GM12878 (cell line): ENCODE results near the gene VWA7. TPM values are rescaled to one million over a fixed set of nuclear protein-coding genes. Genes with fewer than 3 reads are reported as not detected.

ENCODE experiments used
- CBX5 ChIP-seq: sonication (generic); IDR thresholded peaks from 2 replicates; pipeline ENCODE4 v1.6.1; 2016; ENCODE audit warnings: low read depth, moderate library complexity, mild to moderate bottlenecking, inconsistent platforms
- CEBPZ ChIP-seq: fragments of 150-350 bp; IDR thresholded peaks from 2 replicates; pipeline ENCODE4 v1.6.1; 2016; ENCODE audit warnings: low read depth, low read length
- CREM ChIP-seq: IDR thresholded peaks from 2 replicates; pipeline ENCODE4 v1.6.1; 2014; ENCODE audit warnings: antibody characterized with exemption, low read depth
- EGR1 ChIP-seq, 2 experiments: IDR thresholded peaks; 1 replicate in 1 of 2; 2 replicates in 1 of 2; pipeline ENCODE4 v1.6.1; 2011 to 2012; ENCODE audit warnings: low read depth in 2 of 2, low read length in 2 of 2, borderline replicate concordance in 1 of 2, mild to moderate bottlenecking in 1 of 2, moderate library complexity in 1 of 2
- HDAC2 ChIP-seq: fragments of 200-600 bp; sonication (generic); IDR thresholded peaks from 2 replicates; pipeline ENCODE4 v1.6.1; 2017
- HDAC6 ChIP-seq: fragments of 200-600 bp; sonication (generic); IDR thresholded peaks from one replicate; pipeline ENCODE4 v1.8.0; 2017; ENCODE audit warnings: antibody characterized with exemption; ENCODE audit not compliant: unreplicated experiment
- MLLT1 ChIP-seq: fragments of 450-650 bp; IDR thresholded peaks from 2 replicates; pipeline ENCODE4 v1.6.1; 2016; ENCODE audit warnings: mild to moderate bottlenecking
- NFYB ChIP-seq: IDR thresholded peaks from 2 replicates; pipeline ENCODE4 v1.6.1; 2011; ENCODE audit warnings: low read depth, mild to moderate bottlenecking, low read length, improper control_type of control experiment, moderate library complexity; ENCODE audit not compliant: insufficient read depth
- NKRF ChIP-seq: fragments of 450-650 bp; conservative IDR thresholded peaks from 2 replicates; pipeline ENCODE4 v1.6.1; 2017; ENCODE audit warnings: mild to moderate bottlenecking, moderate library complexity
- NR2C2 ChIP-seq: IDR thresholded peaks from 2 replicates; pipeline ENCODE4 v1.6.1; 2011; ENCODE audit warnings: borderline replicate concordance, low read depth; ENCODE audit not compliant: control insufficient read depth, insufficient read length
- POU2F2 ChIP-seq: IDR thresholded peaks from 3 replicates; pipeline ENCODE4 v1.6.1; 2011; ENCODE audit warnings: low read depth, mild to moderate bottlenecking, low read length, borderline replicate concordance
- RAD21 ChIP-seq: IDR thresholded peaks from 2 replicates; pipeline ENCODE4 v1.6.1; 2011; ENCODE audit warnings: mild to moderate bottlenecking, low read depth, low read length, moderate library complexity; ENCODE audit not compliant: insufficient read depth
- SMC3 ChIP-seq: IDR thresholded peaks from 2 replicates; pipeline ENCODE4 v1.6.1; 2011; ENCODE audit warnings: low read length, improper control_type of control experiment, borderline replicate concordance
- SREBF1 ChIP-seq: IDR thresholded peaks from 2 replicates; pipeline ENCODE4 v1.6.1; 2012; ENCODE audit warnings: mild to moderate bottlenecking, low read length
- SUPT20H ChIP-seq: IDR thresholded peaks from 2 replicates; pipeline ENCODE4 v1.6.1; 2011; ENCODE audit warnings: low read depth, mild to moderate bottlenecking, low read length, moderate library complexity, borderline replicate concordance; ENCODE audit not compliant: control insufficient read depth
- TBL1XR1 ChIP-seq: IDR thresholded peaks from 2 replicates; pipeline ENCODE4 v1.6.1; 2012; ENCODE audit warnings: low read depth, low read length, improper control_type of control experiment
- ZNF687 ChIP-seq: fragments of 450-650 bp; IDR thresholded peaks from 2 replicates; pipeline ENCODE4 v1.6.1; 2017; ENCODE audit warnings: mild to moderate bottlenecking, moderate library complexity
- polyA plus RNA-seq, 11 experiments: library from polyadenylated mRNA; depleted of rRNA in 4 of 11; unstranded in 6 of 11; stranded (reverse) in 5 of 11; fragments of >200 nt; fragmentation: Nextera tagmentation in 4 of 11; fragmentation: Illumina TruSeq in 1 of 11; extraction: Ambion mirVana in 4 of 11; extraction: Trizol in 1 of 11; gene quantifications; 1 replicate in 1 of 11; 2 replicates in 10 of 11; pipeline versions ENCODE4 v1.2.1 to v1.2.3, GENCODE V29; 2011 to 2016; ENCODE audit warnings: inconsistent platforms in 2 of 11, missing spikeins in 2 of 11, low read depth in 1 of 11
- total RNA-seq, 4 experiments: library from RNA; depleted of rRNA in 3 of 4; stranded (reverse); fragments of >200 nt in 3 of 4; fragmentation: Illumina TruSeq in 1 of 4; extraction: Trizol in 1 of 4; gene quantifications; 2 replicates each; pipeline versions ENCODE4 v1.2.1 to v1.2.3, GENCODE V29; 2013 to 2021

VWA7 gene
- total and polyA plus RNA-seq, 10 of the 15 experiments (the other 5 are each of a cell fraction or from before 2014, with no cell fraction given): 0.11 to 3.1 (median 1.2) TPM; not detected in 1

- no peak for TF ChIP-seq HDAC2
- TF ChIP-seq SREBF1: no peak
- no peak for TF ChIP-seq CEBPZ
- TF ChIP-seq NR2C2: no peak
- peak; percentile 99 for TF ChIP-seq NKRF
- peak; percentile 87 for TF ChIP-seq ZNF687
- peak; percentile 55 for TF ChIP-seq SMC3
- TF ChIP-seq POU2F2: no peak; the same call in 2 of the 3 replicates
- TF ChIP-seq SUPT20H: no peak
- TF ChIP-seq RAD21: peak; percentile 53
- TF ChIP-seq HDAC6: peak; percentile 60
- no peak for TF ChIP-seq TBL1XR1
- peak; percentile 12; the same call in 1 of the 2 replicates for TF ChIP-seq CREM
- no peak for TF ChIP-seq NFYB
- TF ChIP-seq MLLT1: peak; percentile 56; the same call in 1 of the 2 replicates
- TF ChIP-seq CBX5: no peak
- peak in 1 of 2 experiments; percentile 83; a peak in 2 of 3 replicates for TF ChIP-seq EGR1 (IDR thresholded peaks at IDR 0.05; ENCODE audit: borderline replicate concordance in 1 of 2, low read depth in 2 of 2, low read length in 2 of 2)
Observed at GRCh38 chr6:31795616-31796298, 18.6 kb upstream of the VWA7 start, which contains the start of gene VARS1 (continued).
